GM12865 (cell line): ENCODE results near the gene POLR2A.

Source experiments
- DNase-seq: peaks from one replicate; pipeline ENCODE4 v3.0.0; 2010; ENCODE audit warnings: low read depth
- H3K4me3 ChIP-seq: 2 replicates; pipeline ENCODE4 v1.5.1; 2011; ENCODE audit warnings: mild to moderate bottlenecking, low read depth, low read length, control low read depth
- CTCF ChIP-seq: IDR thresholded peaks from 2 replicates; pipeline ENCODE4 v1.5.1; 2011; ENCODE audit warnings: low read length, control low read depth, low read depth, inconsistent platforms; ENCODE audit not compliant: insufficient read depth; ENCODE audit errors: missing control alignments

The POLR2A gene

DNA sequence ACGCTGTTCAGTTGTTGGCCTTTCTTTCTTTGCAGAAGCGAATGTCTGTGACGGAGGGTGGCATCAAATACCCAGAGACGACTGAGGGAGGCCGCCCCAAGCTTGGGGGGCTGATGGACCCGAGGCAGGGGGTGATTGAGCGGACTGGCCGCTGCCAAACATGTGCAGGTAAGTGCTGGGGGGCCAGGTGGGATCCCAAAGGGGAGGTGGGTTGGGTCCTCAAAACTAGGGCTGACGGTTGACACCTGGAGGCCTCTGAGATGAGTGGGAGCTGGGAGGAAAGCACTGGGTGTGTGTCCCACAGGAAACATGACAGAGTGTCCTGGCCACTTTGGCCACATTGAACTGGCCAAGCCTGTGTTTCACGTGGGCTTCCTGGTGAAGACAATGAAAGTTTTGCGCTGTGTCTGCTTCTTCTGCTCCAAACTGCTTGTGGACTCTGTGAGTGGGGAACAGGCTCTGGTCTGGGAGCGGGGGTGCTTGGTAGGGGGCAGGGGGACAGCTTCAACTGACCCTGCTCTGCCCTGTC is 11.8 kb downstream of the POLR2A start:
- no peak for DNase-seq
- no peak for TF ChIP-seq CTCF
- no peak overlapping the region for H3K4me3 ChIP-seq

DNA sequence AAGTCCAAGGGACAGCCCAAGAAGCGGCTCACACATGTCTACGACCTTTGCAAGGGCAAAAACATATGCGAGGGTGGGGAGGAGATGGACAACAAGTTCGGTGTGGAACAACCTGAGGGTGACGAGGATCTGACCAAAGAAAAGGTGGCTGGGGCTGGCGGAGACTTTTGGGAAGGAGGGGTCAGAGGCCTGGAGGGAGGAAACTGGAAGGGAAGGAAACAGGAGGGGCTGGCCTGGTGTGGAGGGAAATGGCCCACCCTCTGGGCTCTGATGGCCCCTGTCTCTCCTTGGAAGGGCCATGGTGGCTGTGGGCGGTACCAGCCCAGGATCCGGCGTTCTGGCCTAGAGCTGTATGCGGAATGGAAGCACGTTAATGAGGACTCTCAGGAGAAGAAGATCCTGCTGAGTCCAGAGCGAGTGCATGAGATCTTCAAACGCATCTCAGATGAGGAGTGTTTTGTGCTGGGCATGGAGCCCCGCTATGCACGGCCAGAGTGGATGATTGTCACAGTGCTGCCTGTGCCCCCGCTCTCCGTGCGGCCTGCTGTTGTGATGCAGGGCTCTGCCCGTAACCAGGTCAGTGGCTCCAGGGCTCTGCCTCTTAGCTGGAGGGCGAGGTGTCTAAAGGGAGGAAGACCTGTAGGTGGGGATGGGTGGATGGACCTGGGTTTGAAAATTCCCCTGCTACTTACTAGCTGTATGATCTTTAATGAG is 12.5 kb downstream of the POLR2A start:
- TF ChIP-seq CTCF: no peak
- DNase-seq: no peak

GRCh38 chr17:7497228-7497627 is 13.1 kb downstream of the POLR2A start:
- no peak overlapping the region for H3K4me3 ChIP-seq
- no peak for TF ChIP-seq CTCF
- no peak for DNase-seq

More for the DNA sequence above, 12.5 kb downstream of the POLR2A start:
- no peak overlapping the region for H3K4me3 ChIP-seq

- no peak for DNase-seq
Observed at GRCh38 chr17:7497636-7498035, 13.5 kb downstream of the POLR2A start.

GRCh38 chr17:7499161-7499560 is 15.0 kb downstream of the POLR2A start:
- no peak for DNase-seq
- no peak for TF ChIP-seq CTCF
- no peak overlapping the region for H3K4me3 ChIP-seq

More at GRCh38 chr17:7497636-7498035, 13.5 kb downstream of the POLR2A start:
- no peak overlapping the region for H3K4me3 ChIP-seq
- no peak for TF ChIP-seq CTCF

GRCh38 chr17:7501729-7502128 is 17.6 kb downstream of the POLR2A start:
- H3K4me3 ChIP-seq: no peak overlapping the region
- no peak for DNase-seq
- TF ChIP-seq CTCF: no peak
